VCaP (cell line): ENCODE measurements around the gene PDE9A.
A peak's percentile ranks its signal among the peaks of the same experiment; 100 is the strongest.

Experiments used
- H3K27ac ChIP-seq: fragments of 450-650 bp; 2 replicates; pipeline ENCODE4 v1.5.1; 2017
- CTCF ChIP-seq: fragments of 450-650 bp; conservative IDR thresholded peaks from 2 replicates; pipeline ENCODE4 v1.5.1; 2017; ENCODE audit warnings: mild to moderate bottlenecking, moderate library complexity

The PDE9A gene

GRCh38 chr21:42677339-42678321 lies 24.2 kb downstream of the PDE9A start:
- peak overlapping the region; percentile 100 for H3K27ac ChIP-seq
- no peak for TF ChIP-seq CTCF

- no peak for TF ChIP-seq CTCF
- H3K27ac ChIP-seq: peak overlapping the region; percentile 100
Observed at GRCh38 chr21:42678618-42679295, 25.3 kb downstream of the PDE9A start.

GRCh38 chr21:42679319-42680057 lies 26.1 kb downstream of the PDE9A start:
- TF ChIP-seq CTCF: no peak; the same call in 1 of the 2 replicates
- peak overlapping the region; percentile 100; the same call in 1 of the 2 replicates for H3K27ac ChIP-seq

- no peak for TF ChIP-seq CTCF
- peak overlapping the region; percentile 100; the same call in 1 of the 2 replicates for H3K27ac ChIP-seq
Observed at GRCh38 chr21:42680058-42680330, 26.6 kb downstream of the PDE9A start.

GRCh38 chr21:42680429-42680828 lies 27.0 kb downstream of the PDE9A start:
- peak overlapping the region; percentile 100; the same call in 1 of the 2 replicates for H3K27ac ChIP-seq
- TF ChIP-seq CTCF: no peak

GRCh38 chr21:42681296-42682206 lies 28.1 kb downstream of the PDE9A start:
- no peak overlapping the region for H3K27ac ChIP-seq
- no peak for TF ChIP-seq CTCF
